ENCODE results near the gene G3BP2.

G3BP2 gene

GRCh38 chr4:75679876-75680575, 6.8 kb upstream of the G3BP2 start:
- TF ChIP-seq CTCF (conservative IDR thresholded peaks at IDR 0.05): no peak
- H3K27ac ChIP-seq: no peak overlapping the region

GRCh38 chr4:75678965-75679364, 5.8 kb upstream of the G3BP2 start:
- H3K27ac ChIP-seq: no peak overlapping the region
- TF ChIP-seq CTCF (conservative IDR thresholded peaks at IDR 0.05): no peak

- no peak for TF ChIP-seq CTCF (conservative IDR thresholded peaks at IDR 0.05)
- no peak overlapping the region for H3K27ac ChIP-seq
Observed at GRCh38 chr4:75678473-75678872, 5.3 kb upstream of the G3BP2 start.

GRCh38 chr4:75675004-75675531, 1.9 kb upstream of the G3BP2 start:
- H3K27ac ChIP-seq: peak overlapping the region; percentile 40
- TF ChIP-seq CTCF (conservative IDR thresholded peaks at IDR 0.05): no peak

- peak overlapping the region; percentile 99 for H3K27ac ChIP-seq
- no peak for TF ChIP-seq CTCF (conservative IDR thresholded peaks at IDR 0.05)
Observed at GRCh38 chr4:75673959-75674328, 733 bp upstream of the G3BP2 start.

- no peak for TF ChIP-seq CTCF (conservative IDR thresholded peaks at IDR 0.05)
- H3K27ac ChIP-seq: peak overlapping the region; percentile 99
Observed at GRCh38 chr4:75672461-75673026, 667 bp downstream of the G3BP2 start.

GRCh38 chr4:75671802-75672421, 1.3 kb downstream of the G3BP2 start:
- H3K27ac ChIP-seq: peak overlapping the region; percentile 99
- no peak for TF ChIP-seq CTCF (conservative IDR thresholded peaks at IDR 0.05)

Measured in VCaP (cell line).